Ascending aorta (tissue), 2 donors: ENCODE measurements around the gene TAGLN3. TPM values are rescaled to one million over a fixed set of nuclear protein-coding genes. Genes with fewer than 3 reads are reported as not detected.

Experiments used
- DNase-seq, 2 donors: peaks; one replicate each; pipeline ENCODE4 v3.0.0-alpha.2; 2019; ENCODE audit warnings: low spot score in 2 of 2
- H3K27ac ChIP-seq, 2 donors: fragments of 200-600 bp; sonication (generic); one replicate each; pipeline ENCODE4 v1.5.1; 2016 to 2017; ENCODE audit warnings: mild to moderate bottlenecking in 1 of 2
- H3K27me3 ChIP-seq: fragments of 200-600 bp; sonication (generic); one replicate; pipeline ENCODE4 v1.5.1; 2017
- H3K36me3 ChIP-seq, 2 donors: fragments of 200-600 bp; sonication (generic); one replicate each; pipeline ENCODE4 v1.5.1; 2016
- H3K4me1 ChIP-seq, 2 donors: fragments of 200-600 bp; sonication (generic); one replicate each; pipeline ENCODE4 v1.5.1; 2016 to 2017; ENCODE audit warnings: mild to moderate bottlenecking in 1 of 2
- H3K4me3 ChIP-seq, 2 donors: fragments of 200-600 bp; sonication (generic); one replicate each; pipeline ENCODE4 v1.5.1; 2016 to 2017; ENCODE audit warnings: mild to moderate bottlenecking in 1 of 2
- H3K9me3 ChIP-seq, 2 donors: fragments of 200-600 bp; sonication (generic); one replicate each; pipeline ENCODE4 v1.5.1; 2016
- intact Hi-C: fragments of 100-400 bp; cut with DNase I; formaldehyde crosslinking; loops from one replicate; pipeline ENCODE4 v1.15.1; 2023
- total RNA-seq: library from RNA; depleted of rRNA; stranded (reverse); fragments of >200 nt; gene quantifications from one replicate; pipeline ENCODE4 v1.1.0, GENCODE V29; 2016
- TF ChIP-seq, protein P1 (sequence below), 3 experiments: fragments of 200-600 bp in 2 of 3; fragments of 450-650 bp in 1 of 3; sonication (generic) in 2 of 3; IDR thresholded peaks; one replicate each; pipeline ENCODE4 v1.5.1; 2016 to 2019; ENCODE audit warnings: antibody characterized with exemption in 3 of 3, mild to moderate bottlenecking in 1 of 3, moderate library complexity in 1 of 3

TAGLN3 gene
- total RNA-seq, 1 donor from 2014 or later = not detected

DNA sequence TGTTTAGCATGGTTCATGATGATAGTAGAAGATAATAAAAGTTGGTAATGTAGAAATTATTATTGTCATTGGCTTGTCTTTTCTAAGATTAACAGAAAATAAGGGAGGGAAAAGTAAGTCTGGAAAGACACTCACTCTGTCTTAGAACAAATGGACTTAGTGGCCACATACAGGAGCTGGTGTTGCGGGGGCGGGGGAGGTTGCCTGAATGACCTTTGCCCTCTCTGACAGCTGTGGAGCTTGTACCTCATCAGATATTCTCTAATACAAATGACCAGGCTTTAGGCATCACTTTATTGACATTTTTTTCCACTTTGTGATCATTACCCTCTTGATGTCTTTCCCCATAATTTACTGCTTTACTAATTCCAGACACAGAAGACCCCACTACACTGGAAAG lies 5.9 kb downstream of the TAGLN3 start:
- H3K4me1 ChIP-seq = peaks cover 0 to 4% of the 10 kb centered on the region in 2 donors
- no peaks in the 10 kb centered on the region for H3K9me3 ChIP-seq
- intact Hi-C loops = no loop called here
- no peaks in the 10 kb centered on the region for H3K36me3 ChIP-seq
- no peaks in the 10 kb centered on the region for H3K27me3 ChIP-seq
- no peak for DNase-seq
- TF ChIP-seq, protein P1, sequence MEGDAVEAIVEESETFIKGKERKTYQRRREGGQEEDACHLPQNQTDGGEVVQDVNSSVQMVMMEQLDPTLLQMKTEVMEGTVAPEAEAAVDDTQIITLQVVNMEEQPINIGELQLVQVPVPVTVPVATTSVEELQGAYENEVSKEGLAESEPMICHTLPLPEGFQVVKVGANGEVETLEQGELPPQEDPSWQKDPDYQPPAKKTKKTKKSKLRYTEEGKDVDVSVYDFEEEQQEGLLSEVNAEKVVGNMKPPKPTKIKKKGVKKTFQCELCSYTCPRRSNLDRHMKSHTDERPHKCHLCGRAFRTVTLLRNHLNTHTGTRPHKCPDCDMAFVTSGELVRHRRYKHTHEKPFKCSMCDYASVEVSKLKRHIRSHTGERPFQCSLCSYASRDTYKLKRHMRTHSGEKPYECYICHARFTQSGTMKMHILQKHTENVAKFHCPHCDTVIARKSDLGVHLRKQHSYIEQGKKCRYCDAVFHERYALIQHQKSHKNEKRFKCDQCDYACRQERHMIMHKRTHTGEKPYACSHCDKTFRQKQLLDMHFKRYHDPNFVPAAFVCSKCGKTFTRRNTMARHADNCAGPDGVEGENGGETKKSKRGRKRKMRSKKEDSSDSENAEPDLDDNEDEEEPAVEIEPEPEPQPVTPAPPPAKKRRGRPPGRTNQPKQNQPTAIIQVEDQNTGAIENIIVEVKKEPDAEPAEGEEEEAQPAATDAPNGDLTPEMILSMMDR (IDR thresholded peaks at IDR 0.05) = no peak
- H3K4me3 ChIP-seq = no peak overlapping the region
- H3K27ac ChIP-seq = no peak overlapping the region

DNA sequence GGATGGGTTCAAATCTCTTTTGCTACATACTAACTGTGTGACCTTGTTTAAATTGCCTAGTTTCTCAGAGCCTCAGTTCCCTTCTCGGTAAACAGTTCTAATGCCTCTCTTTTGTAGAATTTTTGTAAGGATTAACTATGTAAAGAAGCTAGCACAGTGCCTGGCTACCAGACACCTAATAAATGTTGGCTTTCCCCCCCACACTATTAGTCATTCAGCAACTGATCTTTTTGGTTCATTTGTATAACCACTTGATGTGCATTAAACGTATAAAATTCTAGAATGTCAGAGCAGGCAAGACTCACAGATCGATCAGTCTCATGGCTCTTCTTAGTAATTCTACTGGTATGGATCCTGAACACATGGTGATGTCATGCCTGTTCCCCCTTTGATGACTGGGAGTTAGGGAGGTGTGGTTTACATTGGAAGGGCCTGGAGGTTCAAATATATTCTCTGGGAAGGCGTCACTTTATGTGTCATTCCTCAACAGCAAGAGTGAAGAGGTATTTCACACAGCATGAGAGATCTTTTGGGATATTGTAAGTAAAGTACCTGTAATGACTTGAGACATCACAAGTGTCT lies 6.5 kb downstream of the TAGLN3 start:
- intact Hi-C loops = no loop called here
- DNase-seq = no peak
- no peak overlapping the region for H3K4me3 ChIP-seq
- H3K27me3 ChIP-seq = no peaks in the 10 kb centered on the region
- H3K36me3 ChIP-seq = no peaks in the 10 kb centered on the region
- TF ChIP-seq, protein P1 (IDR thresholded peaks at IDR 0.05) = no peak
- H3K27ac ChIP-seq = no peak overlapping the region
- no peaks in the 10 kb centered on the region for H3K9me3 ChIP-seq
- H3K4me1 ChIP-seq = peaks cover 0 to 4% of the 10 kb centered on the region in 2 donors

DNA sequence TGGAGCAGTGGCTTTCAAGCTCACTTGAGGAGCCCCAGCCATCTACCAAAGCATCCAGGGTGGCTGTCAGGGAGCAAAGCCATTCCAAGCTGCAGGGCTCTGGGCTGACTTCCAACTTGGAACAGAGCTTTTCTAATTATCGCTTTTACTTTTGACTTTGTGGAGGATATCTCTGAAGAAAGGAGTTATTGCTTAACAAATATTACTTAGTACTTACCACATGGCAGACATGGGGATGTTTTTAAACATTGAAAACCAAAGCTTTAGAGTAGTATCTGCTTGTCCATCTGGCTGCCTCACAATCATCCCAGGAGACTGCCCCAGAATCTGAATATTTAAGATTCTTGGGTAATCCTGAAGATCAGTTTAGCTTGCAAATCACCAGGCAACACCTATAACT lies 8.9 kb downstream of the TAGLN3 start:
- TF ChIP-seq, protein P1 (IDR thresholded peaks at IDR 0.05) = no peak
- Histone ChIP-seq H3K27me3 (no peaks in the 10 kb centered on the region), H3K4me3 (no peak overlapping the region), H3K36me3 (no peaks in the 10 kb centered on the region), H3K9me3 (no peaks in the 10 kb centered on the region), H3K27ac (no peak overlapping the region), H3K4me1 (peaks cover 0 to 4% of the 10 kb centered on the region in 2 donors)
- intact Hi-C loops = no loop called here
- DNase-seq = no peak

DNA sequence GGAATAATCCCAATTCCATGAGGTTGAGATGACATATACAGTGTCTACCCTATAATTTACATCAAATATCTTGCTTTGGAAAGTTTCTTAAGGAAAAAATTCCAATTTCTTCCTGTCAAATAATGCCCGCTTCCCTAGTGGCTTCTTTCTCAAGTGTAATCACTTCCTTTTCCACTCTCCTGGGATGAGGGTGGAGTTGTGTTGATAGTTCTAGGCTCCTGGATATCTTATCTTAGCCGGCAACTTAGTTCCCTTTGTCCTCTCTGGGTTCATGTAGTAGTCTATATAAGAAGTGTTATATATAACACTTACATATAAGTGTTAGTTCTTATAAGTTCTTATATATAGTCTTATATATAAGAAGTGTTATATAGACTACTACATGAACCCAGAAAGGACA lies 10.9 kb downstream of the TAGLN3 start:
- no peak for DNase-seq
- intact Hi-C loops = loop anchor here (5.0 kb wide), 1 partner anchor 32 kb away; the partner anchor contains the start of gene ABHD10
- TF ChIP-seq, protein P1 (IDR thresholded peaks at IDR 0.05) = no peak

DNA sequence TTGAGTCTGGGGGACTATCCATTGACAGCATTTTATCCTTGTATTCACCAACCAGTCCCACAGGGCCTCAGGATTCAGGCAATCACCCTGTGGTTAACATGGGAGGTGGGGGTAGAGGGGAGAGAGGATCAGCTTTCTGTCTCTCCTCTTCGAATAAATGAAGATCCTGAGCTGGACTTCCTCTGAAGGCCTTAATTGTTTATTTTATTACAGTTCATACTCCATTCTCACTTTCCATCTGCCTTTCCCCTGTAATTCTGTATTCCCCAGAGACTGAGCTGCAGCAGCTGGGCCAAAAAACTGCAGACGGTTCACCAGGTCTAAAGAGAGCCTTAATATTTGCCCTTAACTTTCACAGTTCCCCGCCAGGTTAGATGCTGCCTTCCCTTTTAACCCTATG lies 11.9 kb downstream of the TAGLN3 start:
- H3K4me3 ChIP-seq = no peak overlapping the region
- intact Hi-C loops = loop anchor here (5.0 kb wide), 1 partner anchor 33 kb away; the partner anchor contains the start of gene ABHD10
- H3K9me3 ChIP-seq = no peaks in the 10 kb centered on the region
- TF ChIP-seq, protein P1 (IDR thresholded peaks at IDR 0.05) = no peak
- no peaks in the 10 kb centered on the region for H3K27me3 ChIP-seq
- H3K36me3 ChIP-seq = no peaks in the 10 kb centered on the region
- no peak for DNase-seq
- H3K4me1 ChIP-seq = peaks cover 0 to 4% of the 10 kb centered on the region in 2 donors
- H3K27ac ChIP-seq = no peak overlapping the region

More for the DNA sequence above, 10.9 kb downstream of the TAGLN3 start:
- H3K4me3 ChIP-seq = no peak overlapping the region
- no peaks in the 10 kb centered on the region for H3K9me3 ChIP-seq
- H3K4me1 ChIP-seq = peaks cover 0 to 4% of the 10 kb centered on the region in 2 donors
- no peaks in the 10 kb centered on the region for H3K36me3 ChIP-seq
- no peak overlapping the region for H3K27ac ChIP-seq
- no peaks in the 10 kb centered on the region for H3K27me3 ChIP-seq
